Measurements from ENCODE around the gene UFSP2. TPM values are rescaled to one million over a fixed set of nuclear protein-coding genes. Genes with fewer than 3 reads are reported as not detected.
A peak's percentile ranks its signal among the peaks of the same experiment; 100 is the strongest.

The UFSP2 gene
- total RNA-seq, 1 experiment from 2014 or later: 38.9 TPM

GRCh38 chr4:185426960-185427688, 1.4 kb upstream of the UFSP2 start:
- DNase-seq (ENCODE audit: low spot score): no peak

GRCh38 chr4:185424905-185425646, 688 bp downstream of the UFSP2 start:
- no peak for DNase-seq (ENCODE audit: low spot score)

- no peak for DNase-seq (ENCODE audit: low spot score)
Measured at GRCh38 chr4:185421366-185422124, 4.2 kb downstream of the UFSP2 start.

DNA sequence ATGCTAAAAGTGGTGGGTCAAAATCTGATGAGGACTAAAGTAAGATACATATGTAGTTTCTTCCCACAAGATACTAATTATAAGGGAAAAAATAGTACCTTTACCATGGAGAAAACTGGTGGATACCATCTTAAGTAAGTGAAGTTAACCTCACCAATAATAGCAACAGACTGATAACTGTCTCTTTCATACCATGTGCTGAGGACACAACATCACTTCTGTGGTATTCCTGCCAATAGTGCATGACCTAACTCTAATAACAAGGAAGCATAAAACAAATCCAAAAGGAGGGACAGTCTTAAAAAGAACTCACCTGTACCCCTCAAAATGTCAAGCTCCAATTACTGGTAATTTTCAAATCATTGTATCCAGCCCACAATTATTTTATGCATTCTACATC, 8.8 kb downstream of the UFSP2 start:
- DNase-seq (ENCODE audit: low spot score): no peak

DNA sequence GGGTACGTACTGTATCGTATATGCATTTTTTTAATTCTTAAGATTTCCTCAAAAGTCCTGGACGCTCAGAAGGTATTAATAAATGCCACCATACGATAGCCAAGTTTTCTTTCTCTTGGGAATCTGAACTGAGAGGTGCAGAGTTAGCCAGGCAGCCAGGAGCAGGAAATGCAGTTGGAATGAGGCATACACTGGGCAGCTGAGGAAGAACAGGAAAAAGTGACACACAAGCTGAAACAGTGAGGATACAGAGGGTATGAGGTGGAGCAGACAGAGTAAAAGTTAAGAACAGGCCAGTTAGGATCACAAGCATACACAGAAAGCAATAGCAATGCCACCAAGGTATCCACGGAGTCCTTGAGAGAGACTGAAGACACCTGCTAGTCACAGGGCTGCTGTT, 13.4 kb downstream of the UFSP2 start:
- DNase-seq (ENCODE audit: low spot score): no peak

GRCh38 chr4:185411849-185412248, 13.9 kb downstream of the UFSP2 start:
- no peak for DNase-seq (ENCODE audit: low spot score)

GRCh38 chr4:185408432-185408831, 17.3 kb downstream of the UFSP2 start:
- no peak for DNase-seq (ENCODE audit: low spot score)

- no peak for DNase-seq (ENCODE audit: low spot score)
Measured at GRCh38 chr4:185405296-185405999, 20.3 kb downstream of the UFSP2 start.

GRCh38 chr4:185404031-185404430, 21.7 kb downstream of the UFSP2 start:
- DNase-seq (ENCODE audit: low spot score): no peak

DNA sequence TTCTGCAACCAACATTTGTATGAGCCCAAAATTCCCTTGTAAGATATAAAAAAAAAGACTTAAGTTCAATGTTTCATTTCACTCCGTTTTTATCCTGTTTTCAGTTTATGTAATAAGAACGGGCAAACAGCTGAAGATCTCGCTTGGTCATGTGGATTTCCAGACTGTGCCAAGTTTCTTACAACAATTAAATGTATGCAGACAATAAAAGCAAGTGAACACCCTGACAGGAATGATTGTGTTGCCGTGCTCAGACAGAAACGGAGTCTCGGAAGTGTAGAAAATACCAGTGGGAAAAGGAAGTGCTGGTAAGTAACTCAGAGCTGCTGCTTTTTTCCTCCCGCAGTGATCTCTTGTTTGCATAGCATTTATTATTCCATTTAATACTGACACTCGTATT, 26.3 kb downstream of the UFSP2 start:
- DNase-seq (ENCODE audit: low spot score): no peak

- DNase-seq (ENCODE audit: low spot score): no peak
Measured at GRCh38 chr4:185398618-185399017, 27.1 kb downstream of the UFSP2 start.

- DNase-seq (ENCODE audit: low spot score): no peak
Measured at GRCh38 chr4:185396724-185397385, 28.9 kb downstream of the UFSP2 start, which contains the start of gene ANKRD37. Gene ANKRD37, plus strand, starts transcription at chr4:185396841. Its CDS starts 83 bp downstream, at chr4:185396924.

GRCh38 chr4:185395956-185396723, 29.6 kb downstream of the UFSP2 start:
- peak; percentile 96 for DNase-seq (ENCODE audit: low spot score)

DNA sequence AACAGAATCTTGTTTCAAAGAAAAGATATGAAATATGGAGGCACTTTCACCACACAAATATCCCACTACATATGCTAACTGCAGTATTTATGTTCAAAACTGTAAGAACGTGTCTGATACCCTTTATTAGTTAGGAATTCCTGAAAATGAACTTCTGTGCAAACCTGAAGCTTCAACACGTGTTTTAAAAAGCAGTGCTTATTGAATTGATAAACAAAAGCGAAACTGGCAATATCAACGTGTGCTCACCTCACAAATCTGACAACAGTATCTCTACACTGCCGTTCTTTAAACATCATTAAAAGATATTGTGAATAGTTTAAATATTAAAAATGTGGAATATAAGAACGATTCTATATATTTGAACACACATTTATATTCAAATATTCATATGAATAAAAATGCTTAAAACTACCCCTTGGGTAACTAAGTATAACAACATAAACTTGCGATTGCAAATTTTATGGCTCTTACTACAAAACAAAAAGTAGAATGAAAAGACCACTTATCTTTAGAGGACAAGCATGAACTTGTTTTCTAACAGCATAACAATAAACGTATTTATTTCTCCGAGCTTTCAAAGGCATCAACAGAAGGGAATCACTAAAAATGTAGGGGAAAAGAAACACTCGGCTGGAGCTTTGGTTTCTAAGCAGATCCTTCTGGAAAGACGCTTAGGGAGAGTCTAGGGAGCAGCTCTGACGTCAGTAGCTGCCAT, 30.4 kb downstream of the UFSP2 start, which contains the start of gene LRP2BP:
Gene LRP2BP (minus strand): TSS at position 687 of the 718 bp plus-strand sequence. CDS start 17,738 bp downstream, outside the sequence.
- DNase-seq (ENCODE audit: low spot score): no peak

DNA sequence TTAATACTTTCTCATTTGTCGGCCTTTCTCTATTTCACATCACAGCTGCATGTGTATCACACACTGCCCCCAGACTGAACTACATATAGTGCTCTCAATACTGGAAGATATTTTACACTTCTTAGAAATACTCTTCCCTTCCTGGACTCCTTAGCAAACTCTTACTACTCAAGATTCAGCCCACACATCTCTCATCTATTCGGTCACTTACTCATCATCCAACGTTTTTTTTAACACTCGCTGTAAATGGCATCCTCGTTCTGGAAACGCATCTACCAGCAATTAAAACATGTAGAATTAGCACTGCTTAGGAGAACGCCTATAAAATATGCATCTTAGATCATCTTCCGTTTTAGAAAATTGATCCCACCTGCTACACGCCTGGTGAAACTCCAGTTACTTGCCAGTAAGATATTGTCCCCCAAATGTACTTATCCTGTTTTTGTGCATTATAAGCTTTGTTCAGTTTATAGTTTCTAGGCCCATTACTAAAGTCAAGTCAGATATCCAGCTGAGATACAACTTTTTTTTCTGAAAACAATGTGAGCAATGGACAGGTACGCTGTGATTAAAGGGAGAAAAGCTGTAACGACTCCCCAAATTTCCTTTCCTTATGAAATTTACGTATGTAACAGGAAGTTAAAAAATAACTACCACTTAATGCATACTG, 31.1 kb downstream of the UFSP2 start:
- no peak for DNase-seq (ENCODE audit: low spot score)

GRCh38 chr4:185392156-185392555, 33.6 kb downstream of the UFSP2 start:
- no peak for DNase-seq (ENCODE audit: low spot score)

- no peak for DNase-seq (ENCODE audit: low spot score)
Measured at GRCh38 chr4:185390941-185391340, 34.8 kb downstream of the UFSP2 start.

DNA sequence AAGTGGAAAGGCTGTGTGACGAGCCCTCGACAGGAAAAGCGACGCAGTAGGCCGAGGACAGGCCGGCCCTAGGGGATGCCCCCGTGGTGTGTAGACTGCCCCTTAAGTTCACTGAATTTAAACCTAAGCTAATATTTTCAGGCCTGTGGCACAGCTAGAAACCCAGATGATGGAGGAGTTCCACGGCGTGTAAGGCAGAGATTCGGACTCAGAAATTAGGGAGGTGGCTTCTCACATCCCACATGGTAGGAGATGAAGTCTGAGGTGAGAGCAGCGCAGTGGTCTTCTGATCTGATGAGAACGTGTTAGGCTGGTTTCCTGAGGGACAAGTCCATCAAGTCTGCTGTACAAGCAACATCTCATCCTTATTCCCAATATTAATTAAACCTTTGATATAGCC, 37.8 kb downstream of the UFSP2 start:
- no peak for DNase-seq (ENCODE audit: low spot score)

DNA sequence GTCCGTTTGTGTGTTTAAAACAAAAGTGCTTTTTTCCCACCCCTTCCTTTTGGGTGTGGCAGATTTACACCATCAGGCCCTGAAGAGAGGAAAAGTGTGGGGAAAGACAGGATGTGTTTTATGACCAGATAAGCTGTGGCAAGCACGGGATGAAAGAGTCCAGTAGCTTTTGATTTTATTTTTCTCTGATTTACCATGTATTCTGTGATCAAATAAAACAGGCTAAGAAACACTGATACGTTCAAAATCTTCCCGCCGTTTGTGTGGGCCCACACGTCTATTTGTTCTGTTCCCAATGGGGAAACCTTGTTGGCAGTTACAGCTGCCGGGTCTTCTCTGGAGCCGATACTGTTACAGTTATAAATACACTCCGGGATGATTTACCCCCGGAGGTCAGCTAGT, 40.8 kb downstream of the UFSP2 start:
- DNase-seq (ENCODE audit: low spot score): no peak

Data from H4 (cell line).